IMR-90 (cell line): ENCODE measurements around the gene NPM1. TPM values are rescaled to one million over a fixed set of nuclear protein-coding genes. Genes with fewer than 3 reads are reported as not detected.

Experiments used
- ATAC-seq: fragments of 200-7000 bp; cut with Tn5 transposase; 2 replicates; pipeline ENCODE4 v1.9.1; 2020; ENCODE audit warnings: low read depth, mild to moderate bottlenecking, moderate library complexity
- BruUV-seq: library from RNA; stranded (reverse); fragments of 400-500 nt; replicated peaks from 2 replicates; lab custom pipeline; 2021; lab: Mats Ljungman, UMichigan
- CTCF ChIA-PET: fragments of 300-600 bp; formaldehyde crosslinking; extraction: SDS; loops from one replicate; lab custom pipeline; 2021; ENCODE audit warnings: antibody characterized with exemption; lab: Yijun Ruan, JAX
- POLR2A ChIA-PET: fragments of 300-600 bp; sonication (Branson Sonifier 250); formaldehyde crosslinking; loops from one replicate; lab custom pipeline; 2022; ENCODE audit warnings: antibody characterized with exemption; ENCODE audit not compliant: unreplicated experiment; lab: Charles Lee
- DNase-seq: peaks from one replicate; pipeline ENCODE4 v3.0.0; 2013
- H2AFZ ChIP-seq: replicated peaks from 2 replicates; pipeline ENCODE3; 2013; ENCODE audit warnings: low read length, mild to moderate bottlenecking; ENCODE audit not compliant: poor library complexity
- H2AK5ac ChIP-seq: 2 replicates; pipeline ENCODE4 v1.6.1; 2013; ENCODE audit warnings: low read depth, low read length, inconsistent platforms
- H2AK9ac ChIP-seq: replicated peaks from 2 replicates; pipeline ENCODE3; 2013; ENCODE audit warnings: mild to moderate bottlenecking, low read depth, low read length, moderate library complexity; ENCODE audit not compliant: poor library complexity
- H2BK120ac ChIP-seq: 2 replicates; pipeline ENCODE4 v1.6.1; 2013; ENCODE audit warnings: low read depth, low read length, inconsistent platforms
- H2BK15ac ChIP-seq: 3 replicates; pipeline ENCODE4 v1.6.1; 2013; ENCODE audit warnings: low read depth, low read length, inconsistent platforms
- H2BK20ac ChIP-seq: 2 replicates; pipeline ENCODE4 v1.6.1; 2013; ENCODE audit warnings: low read depth, mild to moderate bottlenecking, inconsistent platforms, low read length, moderate library complexity
- H2BK5ac ChIP-seq: 2 replicates; pipeline ENCODE4 v1.6.1; 2013; ENCODE audit warnings: mild to moderate bottlenecking, low read depth, low read length, inconsistent platforms; ENCODE audit not compliant: poor library complexity, severe bottlenecking
- H3K14ac ChIP-seq: replicated peaks from 2 replicates; pipeline ENCODE4 v1.6.1; 2013; ENCODE audit warnings: low read depth, low read length, inconsistent platforms
- H3K18ac ChIP-seq: 2 replicates; pipeline ENCODE4 v1.6.1; 2013; ENCODE audit warnings: low read depth, low read length, control low read depth
- H3K23ac ChIP-seq: 2 replicates; pipeline ENCODE4 v1.6.1; 2013; ENCODE audit warnings: low read depth, low read length, inconsistent platforms
- H3K27ac ChIP-seq: 2 replicates; pipeline ENCODE4 v1.5.1; 2013; ENCODE audit warnings: mild to moderate bottlenecking, control low read depth, low read length; ENCODE audit not compliant: insufficient read depth
- H3K27me3 ChIP-seq: 2 replicates; pipeline ENCODE4 v1.6.1; 2013; ENCODE audit warnings: low read length; ENCODE audit not compliant: control insufficient read depth, insufficient read depth
- H3K36me3 ChIP-seq: 2 replicates; pipeline ENCODE4 v1.6.1; 2013; ENCODE audit warnings: low read length, mixed read lengths; ENCODE audit not compliant: control insufficient read depth, insufficient read depth
- H3K4ac ChIP-seq: 2 replicates; pipeline ENCODE4 v1.6.1; 2013; ENCODE audit warnings: low read depth, low read length, inconsistent platforms
- H3K4me1 ChIP-seq: 2 replicates; pipeline ENCODE4 v1.6.1; 2013; ENCODE audit warnings: low read length, mixed read lengths; ENCODE audit not compliant: control insufficient read depth, insufficient read depth
- H3K4me2 ChIP-seq: 2 replicates; pipeline ENCODE4 v1.6.1; 2013; ENCODE audit warnings: low read depth, mild to moderate bottlenecking, control low read depth, low read length, moderate library complexity
- H3K4me3 ChIP-seq: 2 replicates; pipeline ENCODE4 v1.5.1; 2013; ENCODE audit warnings: low read depth, mild to moderate bottlenecking, control low read depth, low read length, moderate library complexity; ENCODE audit not compliant: insufficient read depth
- H3K56ac ChIP-seq: 2 replicates; pipeline ENCODE4 v1.6.1; 2013; ENCODE audit warnings: low read length, inconsistent platforms; ENCODE audit not compliant: insufficient read depth; ENCODE audit errors: extremely low read depth
- H3K79me1 ChIP-seq, 2 experiments: 2 replicates each; pipeline ENCODE4 v1.6.1; 2013; ENCODE audit warnings: low read length in 2 of 2, inconsistent platforms in 1 of 2, low read depth in 1 of 2
- H3K9ac ChIP-seq: 2 replicates; pipeline ENCODE4 v1.6.1; 2013; ENCODE audit warnings: low read depth, low read length, control low read depth
- H3K9me1 ChIP-seq: 2 replicates; pipeline ENCODE4 v1.6.1; 2013; ENCODE audit warnings: low read length, inconsistent platforms; ENCODE audit not compliant: insufficient read depth
- H3K9me3 ChIP-seq: 2 replicates; pipeline ENCODE4 v1.6.1; 2013; ENCODE audit warnings: low read length; ENCODE audit not compliant: control insufficient read depth, insufficient read depth
- H4K20me1 ChIP-seq: 2 replicates; pipeline ENCODE4 v1.6.1; 2013; ENCODE audit warnings: low read length, inconsistent platforms; ENCODE audit not compliant: insufficient read depth
- H4K5ac ChIP-seq: 2 replicates; pipeline ENCODE4 v1.6.1; 2013; ENCODE audit warnings: mild to moderate bottlenecking, low read depth, low read length, control low read depth
- H4K8ac ChIP-seq, 2 experiments: 2 replicates each; pipeline ENCODE4 v1.6.1; 2013; ENCODE audit warnings: low read depth in 2 of 2, low read length in 2 of 2, control low read depth in 1 of 2, inconsistent platforms in 1 of 2
- H4K91ac ChIP-seq: 2 replicates; pipeline ENCODE4 v1.6.1; 2013; ENCODE audit warnings: low read depth, low read length, inconsistent platforms; ENCODE audit not compliant: insufficient read depth
- BHLHE40 ChIP-seq: fragments of 150-350 bp; IDR thresholded peaks from 2 replicates; pipeline ENCODE4 v1.6.1; 2016; ENCODE audit warnings: mild to moderate bottlenecking, low read depth, low read length
- CHD1 ChIP-seq: IDR thresholded peaks from 2 replicates; pipeline ENCODE4 v1.6.1; 2012; ENCODE audit warnings: low read depth, low read length, improper control_type of control experiment
- MAZ ChIP-seq: IDR thresholded peaks from 2 replicates; pipeline ENCODE4 v1.6.1; 2012; ENCODE audit warnings: low read depth, mild to moderate bottlenecking, low read length, improper control_type of control experiment, moderate library complexity, borderline replicate concordance
- MXI1 ChIP-seq: IDR thresholded peaks from 2 replicates; pipeline ENCODE4 v1.6.1; 2012; ENCODE audit warnings: low read depth, mild to moderate bottlenecking, low read length, moderate library complexity, borderline replicate concordance
- NFE2L2 ChIP-seq: fragments of 150-350 bp; IDR thresholded peaks from 2 replicates; pipeline ENCODE4 v1.6.1; 2016; ENCODE audit warnings: low read depth, mild to moderate bottlenecking, low read length
- POLR2A ChIP-seq: IDR thresholded peaks from 2 replicates; pipeline ENCODE4 v1.6.1; 2012; ENCODE audit warnings: mild to moderate bottlenecking, low read depth, low read length
- RCOR1 ChIP-seq: IDR thresholded peaks from 2 replicates; pipeline ENCODE4 v1.6.1; 2012; ENCODE audit warnings: mild to moderate bottlenecking, low read length, improper control_type of control experiment; ENCODE audit not compliant: insufficient replicate concordance
- WGBS, 2 experiments: methylation state at CpG; one replicate each; pipeline versions ENCODE4 v1.1.5 to v1.1.7; 2013; ENCODE audit warnings: missing lambda C conversion rate in 2 of 2; ENCODE audit not compliant: insufficient read length in 1 of 2; ENCODE audit errors: extremely low coverage in 2 of 2; 5-methylcytosine and 5-hydroxymethylcytosine counted together
- dilution Hi-C: fragments of 300-500 bp; cut with HindIII; formaldehyde crosslinking; loops from one replicate; pipeline ENCODE4 v1.14.3; 2018; ENCODE audit warnings: low sequenced_read_pairs; ENCODE audit not compliant: unreplicated experiment
- in situ Hi-C: fragments of 300-500 bp; cut with MboI; formaldehyde crosslinking; loops from 3 replicates; pipeline ENCODE4 v1.14.3; 2019; ENCODE audit warnings: low sequenced_read_pairs, inconsistent platforms, mixed read lengths
- intact Hi-C: fragments of 100-400 bp; cut with micrococcal nuclease; formaldehyde crosslinking; loops from 2 replicates; pipeline ENCODE4 v1.10.0; 2022
- polyA plus RNA-seq, 3 experiments: library from polyadenylated mRNA; depleted of rRNA; stranded (reverse); fragments of >200 nt; gene quantifications; 2 replicates each; pipeline ENCODE4 v1.2.3, GENCODE V29; 2012; ENCODE audit warnings: low replicate concordance in 1 of 3
- total RNA-seq: library from RNA; depleted of rRNA; stranded (reverse); fragments of >200 nt; gene quantifications from 2 replicates; pipeline ENCODE4 v1.2.3, GENCODE V29; 2012
- TF ChIP-seq, protein P1 (sequence below): fragments of 150-350 bp; IDR thresholded peaks from 2 replicates; pipeline ENCODE4 v1.6.1; 2017; ENCODE audit warnings: mild to moderate bottlenecking, antibody characterized with exemption, low read length, low read depth
- TF ChIP-seq, protein P2 (sequence below): fragments of 150-350 bp; IDR thresholded peaks from 2 replicates; pipeline ENCODE4 v1.6.1; 2016; ENCODE audit warnings: low read depth, mild to moderate bottlenecking, low read length, moderate library complexity, borderline replicate concordance

The NPM1 gene
- total and polyA plus RNA-seq, 2 of the 4 experiments (the other 2 are of a cell fraction) = 856 to 929 TPM

GRCh38 chr5:171387970-171388815 lies 544 bp downstream of the NPM1 start:
- peak overlapping the region; percentile 42; the same call in 1 of the 2 replicates for H4K91ac ChIP-seq
- no peak overlapping the region; the same call in 1 of the 2 replicates for H3K18ac ChIP-seq
- no peak overlapping the region for H4K5ac ChIP-seq
- peaks cover 56% of the 10 kb centered on the region for H4K20me1 ChIP-seq
- no peak overlapping the region for H2BK15ac ChIP-seq
- H3K36me3 ChIP-seq = peaks cover 12% of the 10 kb centered on the region
- H3K27ac ChIP-seq = peak overlapping the region; percentile 70
- no peaks in the 10 kb centered on the region for H3K27me3 ChIP-seq
- peak overlapping the region; percentile 88 for H3K14ac ChIP-seq
- H3K4ac ChIP-seq = peak overlapping the region; percentile 75
- intact Hi-C loops = no loop called here
- H2AK5ac ChIP-seq = peak overlapping the region; percentile 69
- in situ Hi-C loops = no loop called here
- peak overlapping the region in 1 of 2 experiments; percentile 75; a peak in 3 of 4 replicates for H4K8ac ChIP-seq
- H2AK9ac ChIP-seq = peak overlapping the region; percentile 95
- dilution Hi-C loops = no loop called here
- ATAC-seq (peak; percentile 35), DNase-seq (peak; percentile 75)
- peak overlapping the region; percentile 97 for H3K4me2 ChIP-seq
- H3K56ac ChIP-seq = peak overlapping the region; percentile 17; the same call in 1 of the 2 replicates
- H3K4me3 ChIP-seq = peak overlapping the region; percentile 63
- H3K79me1 ChIP-seq = peaks cover 0 to 13% of the 10 kb centered on the region in 2 experiments; a peak in 2 of 4 replicates
- H3K4me1 ChIP-seq = no peaks in the 10 kb centered on the region; the same call in 1 of the 2 replicates
- peak overlapping the region; percentile 73 for H3K23ac ChIP-seq
- no peak overlapping the region for H2BK20ac ChIP-seq
- CTCF ChIA-PET = no interaction called here
- H3K9me1 ChIP-seq = peaks cover 5% of the 10 kb centered on the region; the same call in 1 of the 2 replicates
- 0% methylated on average over 27 of the region's 56 CpGs; no CpG with 5 or more reads in 1 of the 2 experiments for WGBS, 2 experiments
- peak overlapping the region; percentile 56 for H2BK5ac ChIP-seq
- peak overlapping the region; percentile 73 for H3K9ac ChIP-seq
- H3K9me3 ChIP-seq = no peaks in the 10 kb centered on the region
- TF ChIP-seq MXI1 (peak; percentile 100), NFE2L2 (no peak), BHLHE40 (peak; percentile 77), MAZ (no peak; the same call in 1 of the 2 replicates), CHD1 (no peak; the same call in 1 of the 2 replicates), POLR2A (peak; percentile 66; the same call in 1 of the 2 replicates), RCOR1 (no peak)
- TF ChIP-seq, protein P1, sequence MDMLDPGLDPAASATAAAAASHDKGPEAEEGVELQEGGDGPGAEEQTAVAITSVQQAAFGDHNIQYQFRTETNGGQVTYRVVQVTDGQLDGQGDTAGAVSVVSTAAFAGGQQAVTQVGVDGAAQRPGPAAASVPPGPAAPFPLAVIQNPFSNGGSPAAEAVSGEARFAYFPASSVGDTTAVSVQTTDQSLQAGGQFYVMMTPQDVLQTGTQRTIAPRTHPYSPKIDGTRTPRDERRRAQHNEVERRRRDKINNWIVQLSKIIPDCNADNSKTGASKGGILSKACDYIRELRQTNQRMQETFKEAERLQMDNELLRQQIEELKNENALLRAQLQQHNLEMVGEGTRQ = peak; percentile 93
- TF ChIP-seq, protein P2, sequence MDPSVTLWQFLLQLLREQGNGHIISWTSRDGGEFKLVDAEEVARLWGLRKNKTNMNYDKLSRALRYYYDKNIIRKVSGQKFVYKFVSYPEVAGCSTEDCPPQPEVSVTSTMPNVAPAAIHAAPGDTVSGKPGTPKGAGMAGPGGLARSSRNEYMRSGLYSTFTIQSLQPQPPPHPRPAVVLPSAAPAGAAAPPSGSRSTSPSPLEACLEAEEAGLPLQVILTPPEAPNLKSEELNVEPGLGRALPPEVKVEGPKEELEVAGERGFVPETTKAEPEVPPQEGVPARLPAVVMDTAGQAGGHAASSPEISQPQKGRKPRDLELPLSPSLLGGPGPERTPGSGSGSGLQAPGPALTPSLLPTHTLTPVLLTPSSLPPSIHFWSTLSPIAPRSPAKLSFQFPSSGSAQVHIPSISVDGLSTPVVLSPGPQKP = no peak
- peak overlapping the region; percentile 95 for H2AFZ ChIP-seq
- no TSS peak for BruUV-seq
- H2BK120ac ChIP-seq = no peak overlapping the region
- POLR2A ChIA-PET = no interaction called here
